ENCODE measurements around the gene TSPAN9.

- TF ChIP-seq CTCF (IDR thresholded peaks at IDR 0.05; ENCODE audit: insufficient read depth, low read length), result no peak
- no peak for TF ChIP-seq POLR2AphosphoS5 (IDR thresholded peaks at IDR 0.05; ENCODE audit: low read depth)
These were observed 174.5 kb downstream of the TSPAN9 start for GRCh38 chr12:3251691-3252090.
